ENCODE measurements around the gene FXN. TPM values are rescaled to one million over a fixed set of nuclear protein-coding genes. Genes with fewer than 3 reads are reported as not detected.

The FXN gene
- total and polyA plus RNA-seq, 3 experiments from 2014 or later = 30.0 to 56.1 (median 31.1) TPM

- Histone ChIP-seq H3K27ac (ENCODE audit: low read depth, low read length) (no peak overlapping the region), H3K36me3 (ENCODE audit: insufficient read depth, low read length) (peaks cover 16% of the 10 kb centered on the region), H3K9me3 (ENCODE audit: low read length) (no peaks in the 10 kb centered on the region), H3K27me3 (ENCODE audit: insufficient read depth, low read length, poor library complexity, severe bottlenecking) (no peaks in the 10 kb centered on the region), H3K4me3 (ENCODE audit: low read length) (no peak overlapping the region), H3K4me1 (ENCODE audit: insufficient read depth, low read length) (no peaks in the 10 kb centered on the region)
- Mint-ChIP-seq H3K9me3 (no peaks in the 10 kb centered on the region), H3K4me3 (no peak overlapping the region), H3K27ac (peak overlapping the region in 2 of 8 donors; percentile 43 to 77), H3K4me1 (peaks cover 4 to 15% (median 8%) of the 10 kb centered on the region in 3 donors), H3K36me3 (peaks cover 4 to 71% (median 17%) of the 10 kb centered on the region in 3 donors), H3K27me3 (no peaks in the 10 kb centered on the region)
- CTCF ChIA-PET = interaction anchor here (3.1 kb wide), 1 partner anchor 25 kb away, joined by 7 read pairs; the partner anchor contains the start of gene FXN
- POLR2A ChIA-PET = no interaction called here
- no peak for DNase-seq
Observed at GRCh38 chr9:69060766-69061165, 25.2 kb downstream of the FXN start.

- no peak overlapping the region for H3K27ac ChIP-seq (ENCODE audit: low read depth, low read length)
- DNase-seq = no peak
- H3K36me3 ChIP-seq (ENCODE audit: insufficient read depth, low read length) = peaks cover 15% of the 10 kb centered on the region
- no peak overlapping the region for H3K4me3 ChIP-seq (ENCODE audit: low read length)
- no peaks in the 10 kb centered on the region for H3K9me3 ChIP-seq (ENCODE audit: low read length)
- Mint-ChIP-seq H3K27me3 (no peaks in the 10 kb centered on the region), H3K4me3 (no peak overlapping the region), H3K36me3 (peaks cover 4 to 75% (median 22%) of the 10 kb centered on the region in 3 donors), H3K4me1 (peaks cover 4 to 10% (median 8%) of the 10 kb centered on the region in 3 donors), H3K27ac (no peak overlapping the region), H3K9me3 (no peaks in the 10 kb centered on the region)
- ChIA-PET POLR2A (no interaction called here), CTCF (interaction anchor here (3.1 kb wide), 1 partner anchor 26 kb away, joined by 7 read pairs; the partner anchor contains the start of gene FXN)
- H3K27me3 ChIP-seq (ENCODE audit: insufficient read depth, low read length, poor library complexity, severe bottlenecking) = no peaks in the 10 kb centered on the region
- no peaks in the 10 kb centered on the region for H3K4me1 ChIP-seq (ENCODE audit: insufficient read depth, low read length)
Observed at GRCh38 chr9:69062195-69062594, 26.6 kb downstream of the FXN start.

- Mint-ChIP-seq H3K9me3 (no peaks in the 10 kb centered on the region), H3K4me1 (peaks cover 4 to 8% (median 6%) of the 10 kb centered on the region in 3 donors), H3K27ac (no peak overlapping the region), H3K4me3 (no peak overlapping the region), H3K27me3 (no peaks in the 10 kb centered on the region), H3K36me3 (peaks cover 9 to 76% (median 20%) of the 10 kb centered on the region in 3 donors)
- H3K4me3 ChIP-seq (ENCODE audit: low read length) = no peak overlapping the region
- no peaks in the 10 kb centered on the region for H3K4me1 ChIP-seq (ENCODE audit: insufficient read depth, low read length)
- DNase-seq = no peak
- CTCF ChIA-PET = no interaction called here
- peaks cover 12% of the 10 kb centered on the region for H3K36me3 ChIP-seq (ENCODE audit: insufficient read depth, low read length)
- H3K27me3 ChIP-seq (ENCODE audit: insufficient read depth, low read length, poor library complexity, severe bottlenecking) = no peaks in the 10 kb centered on the region
- no peak overlapping the region for H3K27ac ChIP-seq (ENCODE audit: low read depth, low read length)
- H3K9me3 ChIP-seq (ENCODE audit: low read length) = no peaks in the 10 kb centered on the region
- POLR2A ChIA-PET = no interaction called here
Observed at GRCh38 chr9:69063839-69064238, 28.3 kb downstream of the FXN start.

GRCh38 chr9:69065660-69066059 lies 30.1 kb downstream of the FXN start:
- peaks cover 0 to 2% (median under 1%) of the 10 kb centered on the region in 3 donors for H3K4me1 Mint-ChIP-seq
- no peaks in the 10 kb centered on the region for H3K27me3 ChIP-seq (ENCODE audit: insufficient read depth, low read length, poor library complexity, severe bottlenecking)
- no peaks in the 10 kb centered on the region for H3K27me3 Mint-ChIP-seq
- no peak overlapping the region for H3K4me3 Mint-ChIP-seq
- peaks cover 12% of the 10 kb centered on the region for H3K36me3 ChIP-seq (ENCODE audit: insufficient read depth, low read length)
- no peaks in the 10 kb centered on the region for H3K9me3 Mint-ChIP-seq
- no peak overlapping the region for H3K4me3 ChIP-seq (ENCODE audit: low read length)
- DNase-seq = no peak
- no peak overlapping the region for H3K27ac ChIP-seq (ENCODE audit: low read depth, low read length)
- no peak overlapping the region for H3K27ac Mint-ChIP-seq
- no peaks in the 10 kb centered on the region for H3K4me1 ChIP-seq (ENCODE audit: insufficient read depth, low read length)
- no peaks in the 10 kb centered on the region for H3K9me3 ChIP-seq (ENCODE audit: low read length)
- ChIA-PET POLR2A (no interaction called here), CTCF (no interaction called here)
- peaks cover 7 to 79% (median 21%) of the 10 kb centered on the region in 3 donors for H3K36me3 Mint-ChIP-seq

GRCh38 chr9:69066955-69067354 lies 31.4 kb downstream of the FXN start:
- POLR2A ChIA-PET = no interaction called here
- no peak overlapping the region for H3K27ac Mint-ChIP-seq
- Histone ChIP-seq H3K4me1 (ENCODE audit: insufficient read depth, low read length) (no peaks in the 10 kb centered on the region), H3K9me3 (ENCODE audit: low read length) (no peaks in the 10 kb centered on the region), H3K27ac (ENCODE audit: low read depth, low read length) (no peak overlapping the region), H3K4me3 (ENCODE audit: low read length) (no peak overlapping the region), H3K27me3 (ENCODE audit: insufficient read depth, low read length, poor library complexity, severe bottlenecking) (no peaks in the 10 kb centered on the region), H3K36me3 (ENCODE audit: insufficient read depth, low read length) (peaks cover 18% of the 10 kb centered on the region)
- H3K9me3 Mint-ChIP-seq = no peaks in the 10 kb centered on the region
- no peak overlapping the region for H3K4me3 Mint-ChIP-seq
- H3K27me3 Mint-ChIP-seq = no peaks in the 10 kb centered on the region
- CTCF ChIA-PET = no interaction called here
- H3K4me1 Mint-ChIP-seq = no peaks in the 10 kb centered on the region
- H3K36me3 Mint-ChIP-seq = peaks cover 5 to 82% (median 19%) of the 10 kb centered on the region in 3 donors
- DNase-seq = no peak

GRCh38 chr9:69070201-69070600 lies 34.6 kb downstream of the FXN start:
- H3K27ac ChIP-seq (ENCODE audit: low read depth, low read length) = no peak overlapping the region
- DNase-seq = no peak
- H3K4me3 ChIP-seq (ENCODE audit: low read length) = no peak overlapping the region
- Mint-ChIP-seq H3K27me3 (no peaks in the 10 kb centered on the region), H3K9me3 (no peaks in the 10 kb centered on the region), H3K4me1 (no peaks in the 10 kb centered on the region), H3K4me3 (no peak overlapping the region), H3K27ac (no peak overlapping the region), H3K36me3 (peaks cover 21 to 85% (median 25%) of the 10 kb centered on the region in 3 donors)
- CTCF ChIA-PET = no interaction called here
- POLR2A ChIA-PET = no interaction called here
- no peaks in the 10 kb centered on the region for H3K27me3 ChIP-seq (ENCODE audit: insufficient read depth, low read length, poor library complexity, severe bottlenecking)
- no peaks in the 10 kb centered on the region for H3K9me3 ChIP-seq (ENCODE audit: low read length)
- no peaks in the 10 kb centered on the region for H3K4me1 ChIP-seq (ENCODE audit: insufficient read depth, low read length)
- H3K36me3 ChIP-seq (ENCODE audit: insufficient read depth, low read length) = peaks cover 13% of the 10 kb centered on the region

GRCh38 chr9:69071059-69071458 lies 35.5 kb downstream of the FXN start:
- peaks cover 21 to 76% (median 22%) of the 10 kb centered on the region in 3 donors for H3K36me3 Mint-ChIP-seq
- ChIA-PET POLR2A (no interaction called here), CTCF (no interaction called here)
- Histone ChIP-seq H3K4me3 (ENCODE audit: low read length) (no peak overlapping the region), H3K4me1 (ENCODE audit: insufficient read depth, low read length) (no peaks in the 10 kb centered on the region), H3K9me3 (ENCODE audit: low read length) (no peaks in the 10 kb centered on the region), H3K27ac (ENCODE audit: low read depth, low read length) (no peak overlapping the region), H3K36me3 (ENCODE audit: insufficient read depth, low read length) (peaks cover 6% of the 10 kb centered on the region), H3K27me3 (ENCODE audit: insufficient read depth, low read length, poor library complexity, severe bottlenecking) (no peaks in the 10 kb centered on the region)
- no peaks in the 10 kb centered on the region for H3K27me3 Mint-ChIP-seq
- H3K4me1 Mint-ChIP-seq = no peaks in the 10 kb centered on the region
- H3K4me3 Mint-ChIP-seq = no peak overlapping the region
- no peak for DNase-seq
- H3K27ac Mint-ChIP-seq = no peak overlapping the region
- no peaks in the 10 kb centered on the region for H3K9me3 Mint-ChIP-seq

GRCh38 chr9:69073103-69073502 lies 37.6 kb downstream of the FXN start:
- ChIA-PET CTCF (interaction anchor here (0.9 kb wide), 1 partner anchor 38 kb away, joined by 3 read pairs; the partner anchor contains the start of gene FXN), POLR2A (no interaction called here)
- no peaks in the 10 kb centered on the region for H3K27me3 Mint-ChIP-seq
- no peaks in the 10 kb centered on the region for H3K9me3 Mint-ChIP-seq
- peaks cover 11 to 58% (median 16%) of the 10 kb centered on the region in 3 donors for H3K36me3 Mint-ChIP-seq
- no peak overlapping the region for H3K27ac Mint-ChIP-seq
- H3K4me3 Mint-ChIP-seq = no peak overlapping the region
- H3K27ac ChIP-seq (ENCODE audit: low read depth, low read length) = no peak overlapping the region
- no peak for DNase-seq
- H3K4me1 Mint-ChIP-seq = no peaks in the 10 kb centered on the region
- H3K36me3 ChIP-seq (ENCODE audit: insufficient read depth, low read length) = peaks cover 6% of the 10 kb centered on the region
- H3K4me1 ChIP-seq (ENCODE audit: insufficient read depth, low read length) = no peaks in the 10 kb centered on the region
- no peaks in the 10 kb centered on the region for H3K27me3 ChIP-seq (ENCODE audit: insufficient read depth, low read length, poor library complexity, severe bottlenecking)
- no peak overlapping the region for H3K4me3 ChIP-seq (ENCODE audit: low read length)
- no peaks in the 10 kb centered on the region for H3K9me3 ChIP-seq (ENCODE audit: low read length)

All from CD8-positive, alpha-beta memory T cell (primary cell).